ENCODE data around the gene KLHL22. TPM values are rescaled to one million over a fixed set of nuclear protein-coding genes. Genes with fewer than 3 reads are reported as not detected.
"Not testable (repeated sequence)": the region's sequence is repeated elsewhere in the genome, so short reads cannot be mapped to it uniquely, and the experiment has no call there.

The KLHL22 gene
- polyA plus RNA-seq, 12 donors: 26.0 to 37.8 (median 32.5) TPM; not detected in 1

- not testable (repeated sequence) for DNase-seq
Measured at GRCh38 chr22:20451129-20451778, 44.3 kb downstream of the KLHL22 start.

DNA sequence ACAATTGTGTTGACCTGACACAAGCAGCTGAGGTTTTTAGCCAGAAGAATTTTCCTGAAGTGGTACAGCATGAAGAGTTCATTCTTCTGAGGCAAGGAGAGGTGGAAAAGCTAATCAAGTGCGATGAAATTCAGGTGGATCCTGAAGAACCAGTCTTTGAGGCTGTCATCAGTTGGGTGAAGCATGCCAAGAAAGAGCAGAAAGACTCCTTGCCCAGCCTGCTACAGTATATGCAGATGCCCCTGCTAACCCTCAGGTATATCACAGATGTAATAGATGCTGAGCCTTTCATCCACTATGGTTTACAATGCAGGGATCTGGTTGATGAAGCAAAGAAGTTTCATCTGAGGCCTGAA lies 45.1 kb downstream of the KLHL22 start:
- DNase-seq: no peak

GRCh38 chr22:20449819-20450550 lies 45.6 kb downstream of the KLHL22 start:
- DNase-seq: no peak

DNA sequence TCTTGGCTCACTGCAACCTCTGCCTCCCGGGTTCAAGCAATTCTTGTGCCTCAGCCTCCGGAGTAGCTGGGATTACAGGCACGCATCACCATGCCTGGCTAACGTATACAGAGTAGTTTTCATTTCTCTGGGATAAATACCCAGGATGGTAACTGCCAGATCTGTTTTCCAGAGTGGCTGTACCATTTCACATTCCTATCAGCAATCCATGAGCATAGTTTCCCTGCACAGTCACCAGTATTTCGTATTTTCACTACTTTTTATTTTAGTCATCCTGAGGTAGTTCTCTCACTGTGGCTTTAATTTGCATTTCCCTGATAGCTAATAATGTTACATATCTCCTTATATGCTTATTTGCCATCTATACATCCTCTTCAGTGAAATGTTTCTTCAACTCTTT lies 47.0 kb downstream of the KLHL22 start:
- no peak for DNase-seq

DNA sequence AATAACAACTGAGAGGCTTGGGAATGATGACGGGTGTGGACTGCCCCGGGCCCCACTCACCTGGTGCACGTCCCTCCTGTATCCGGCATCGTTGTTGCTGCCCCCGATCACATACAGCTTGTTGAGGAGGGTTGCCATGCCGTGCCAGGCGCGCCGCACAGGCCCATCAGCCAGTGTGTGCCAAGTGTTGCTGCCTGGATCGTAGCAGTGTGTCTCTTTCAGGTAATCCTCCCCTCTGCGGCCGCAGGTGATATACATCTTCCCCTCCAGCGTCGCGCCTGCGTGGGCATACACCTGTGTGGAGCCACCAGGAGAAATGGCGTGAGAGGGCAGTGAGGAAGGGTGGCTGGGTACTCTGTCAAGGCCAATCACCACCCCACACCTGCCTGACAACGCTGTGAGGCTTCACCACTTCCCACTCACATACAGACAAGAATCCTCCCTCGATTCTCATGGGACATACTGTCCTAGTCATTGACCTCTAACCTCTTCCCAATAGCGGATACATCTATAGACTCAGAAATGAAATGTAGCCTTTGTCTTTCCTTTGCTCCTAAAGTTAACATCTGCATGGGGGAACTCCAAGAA lies 49.1 kb downstream of the KLHL22 start:
- DNase-seq: no peak

DNA sequence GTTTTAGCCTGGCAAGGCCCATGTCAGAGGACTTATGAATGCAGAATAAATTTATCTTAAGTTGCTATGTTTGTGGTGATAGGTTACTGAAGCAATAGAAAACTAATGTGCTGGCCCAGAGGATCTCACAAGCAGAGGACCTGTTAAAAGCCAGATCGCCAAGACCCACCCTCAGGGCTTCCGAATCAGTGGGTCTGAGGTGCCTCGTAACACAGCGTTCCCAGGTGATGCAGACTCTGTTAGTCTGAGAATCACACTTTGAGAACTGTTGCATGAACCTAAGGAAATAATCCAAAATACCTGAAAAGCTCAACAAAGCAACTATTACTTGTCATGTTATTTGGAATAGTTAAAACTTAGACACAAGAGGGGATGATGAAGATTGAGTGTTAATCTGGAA lies 51.3 kb downstream of the KLHL22 start:
- no peak for DNase-seq

DNA sequence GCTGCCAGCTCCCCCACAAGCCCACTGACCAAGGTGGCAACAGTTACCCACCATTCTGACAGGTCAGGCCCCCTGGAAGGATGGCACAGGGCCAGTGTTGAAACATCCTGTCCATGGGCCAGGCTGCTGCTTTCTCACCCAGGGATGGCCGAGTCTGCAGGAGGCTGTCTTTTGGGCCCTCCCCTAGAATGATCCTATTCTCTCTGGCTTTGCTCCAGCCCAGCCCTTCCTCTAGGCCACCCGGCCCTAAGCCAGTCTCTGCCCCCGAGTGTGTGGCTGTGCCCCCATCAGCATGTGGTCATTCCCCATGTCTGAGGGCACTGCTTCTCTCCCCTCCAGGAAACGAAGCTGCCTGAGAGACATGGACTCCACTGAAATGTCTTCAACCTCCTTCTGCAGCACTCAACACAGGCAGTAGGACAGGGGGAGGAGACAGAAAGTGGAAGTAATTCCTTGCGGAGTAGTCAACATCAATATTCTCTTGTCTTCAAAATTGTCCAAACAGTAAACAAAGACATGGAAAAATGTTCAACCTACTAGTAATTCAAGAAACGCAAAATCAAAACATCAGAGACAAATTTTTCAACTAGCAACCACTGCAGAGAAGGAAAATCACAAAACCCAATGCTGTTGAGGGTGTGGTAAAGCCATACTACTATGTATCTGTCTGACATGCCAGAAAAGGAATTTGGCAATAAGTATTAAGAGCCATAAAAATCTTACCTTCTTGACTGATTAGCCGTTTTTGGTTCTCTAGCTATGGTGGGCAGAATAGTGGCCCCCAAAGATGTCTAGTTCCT lies 52.9 kb downstream of the KLHL22 start:
- no peak for DNase-seq

DNA sequence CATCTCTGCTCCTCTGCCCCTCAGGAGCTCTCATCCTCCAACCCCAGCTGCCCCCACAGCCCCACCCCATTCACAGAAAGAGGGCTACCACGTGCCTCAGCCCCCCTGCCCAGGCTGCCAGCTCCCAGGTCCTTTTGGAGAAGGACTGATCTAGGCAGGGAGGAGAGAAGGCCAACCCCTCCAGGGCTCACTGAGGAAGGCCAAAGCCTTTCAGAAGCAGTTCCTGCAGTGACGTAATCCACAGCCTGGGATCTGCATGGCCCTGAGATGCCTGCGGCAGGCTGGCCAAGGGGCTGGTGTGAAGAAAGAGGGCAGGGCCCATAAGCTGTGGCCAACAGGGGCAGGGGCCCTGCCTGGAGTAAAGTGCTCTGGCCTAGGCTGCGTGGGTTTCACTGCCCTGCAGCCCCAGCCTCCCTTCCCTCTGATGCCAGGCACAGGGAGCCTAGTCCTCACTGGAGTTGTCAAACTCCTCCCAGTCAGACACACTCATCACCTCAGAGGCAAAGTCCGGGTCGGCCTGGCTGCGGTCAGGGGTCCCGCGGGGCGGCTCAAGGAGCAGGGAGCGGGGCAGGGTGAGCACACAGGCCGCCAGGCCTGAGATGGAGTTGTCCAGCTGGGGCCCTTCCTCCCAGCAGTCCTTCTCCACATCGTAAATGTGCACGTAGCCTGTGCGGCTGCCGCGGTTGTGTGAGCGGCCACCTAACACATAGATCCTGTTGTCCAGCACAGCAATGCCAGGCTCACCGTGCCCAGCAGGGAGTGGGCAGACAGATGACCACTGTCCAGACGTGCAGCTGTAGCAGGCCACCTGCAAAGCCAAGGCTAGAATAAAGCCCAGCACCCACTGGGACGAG lies 53.7 kb downstream of the KLHL22 start:
- DNase-seq: no peak

DNA sequence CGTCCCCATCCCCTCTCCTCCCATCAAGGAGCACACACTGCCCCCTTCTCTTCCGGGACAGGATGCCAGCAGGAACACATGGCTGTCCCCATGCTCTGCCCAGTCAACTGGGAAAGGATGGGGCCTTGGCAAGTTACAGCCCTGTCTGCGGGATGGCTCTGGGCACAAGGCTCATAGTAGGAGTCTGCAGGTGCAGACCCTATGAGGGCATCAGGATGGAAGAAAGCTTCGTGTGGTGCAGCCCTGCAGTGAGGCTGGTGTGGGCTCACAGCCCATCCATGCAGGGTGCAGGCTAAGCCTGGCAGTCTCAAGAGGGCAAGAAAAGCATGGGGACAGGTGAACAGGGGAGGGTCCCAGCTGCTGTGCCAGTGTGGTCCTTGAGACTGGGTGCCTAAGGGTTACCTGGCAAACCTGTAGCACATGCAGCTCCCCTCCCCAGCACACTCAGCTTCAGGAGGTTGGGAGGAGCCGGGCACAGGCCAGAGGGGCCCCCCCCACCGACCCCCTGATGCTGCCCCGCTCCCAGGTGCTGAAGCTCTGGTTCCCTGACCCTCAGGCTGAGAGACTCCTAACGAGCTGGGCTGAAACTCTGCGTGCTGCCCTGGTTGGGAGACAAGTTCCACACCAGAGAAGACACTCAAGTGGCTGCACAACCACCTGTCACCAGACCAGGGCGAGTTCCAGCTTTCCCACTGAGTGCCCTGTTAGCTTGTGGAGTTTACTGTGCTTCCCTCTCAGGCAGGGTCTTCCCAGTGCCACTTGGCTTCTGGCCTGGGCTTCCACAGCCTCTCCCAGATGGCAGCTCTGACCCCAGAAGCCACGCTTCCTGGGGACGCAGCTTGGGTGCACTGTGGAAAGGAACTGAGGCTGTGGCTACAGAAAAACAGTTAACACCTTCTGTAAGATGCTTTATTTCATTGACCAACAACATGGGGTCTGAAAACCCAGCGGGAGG lies 54.7 kb downstream of the KLHL22 start:
- DNase-seq: no peak

- no peak for DNase-seq
Measured at GRCh38 chr22:20439928-20440575, 55.5 kb downstream of the KLHL22 start.

- no peak for DNase-seq
Measured at GRCh38 chr22:20439556-20439927, 56.1 kb downstream of the KLHL22 start.

GRCh38 chr22:20438678-20439492 lies 56.7 kb downstream of the KLHL22 start:
- DNase-seq: no peak

GRCh38 chr22:20438427-20438677 lies 57.2 kb downstream of the KLHL22 start:
- no peak for DNase-seq

DNA sequence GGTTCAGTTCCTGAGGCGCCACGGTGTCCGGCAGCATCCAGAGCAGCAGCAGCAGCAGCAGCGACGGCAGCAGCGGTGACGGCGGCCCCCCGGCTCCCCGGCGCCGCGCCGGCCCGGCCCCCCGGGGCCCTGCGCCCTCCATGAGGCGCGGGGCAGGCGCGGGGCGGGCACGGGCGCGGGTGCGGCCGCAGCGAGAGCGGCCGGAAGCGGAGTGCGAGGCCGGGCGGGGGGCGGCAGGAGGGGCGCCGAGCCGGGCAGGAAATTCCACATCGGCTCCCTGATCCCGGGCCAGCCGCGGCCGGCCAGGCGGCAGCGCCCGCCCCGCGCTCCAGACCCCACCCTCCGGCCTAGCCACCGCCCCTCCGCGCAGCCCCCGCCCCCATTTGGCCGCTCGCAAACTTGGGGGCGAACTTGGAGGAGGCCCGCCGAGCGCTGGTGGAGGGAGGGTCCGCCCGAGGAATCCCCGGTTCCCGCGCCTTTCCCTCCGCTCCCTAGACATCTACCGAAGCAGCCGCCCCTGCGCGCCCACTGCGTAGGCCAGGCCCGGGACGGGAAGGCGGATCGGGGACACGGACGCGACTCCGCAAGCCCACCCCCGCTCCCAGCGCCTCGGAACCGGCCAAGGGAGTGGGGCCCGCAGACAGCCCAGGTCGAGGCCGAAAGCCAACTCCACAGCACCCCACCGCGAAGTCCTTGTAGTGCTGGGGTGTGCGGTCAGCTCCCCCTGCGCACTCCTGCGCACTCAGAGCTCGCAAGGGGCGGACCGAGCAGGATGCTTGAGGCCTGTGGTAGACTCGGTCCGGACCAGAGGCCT lies 57.8 kb downstream of the KLHL22 start, which contains the start of gene SCARF2:
SCARF2 (minus strand) TSS at position 213 of the 814 bp plus-strand sequence; CDS start at position 142, 71 bp downstream.
- peak; percentile 78 for DNase-seq

DNA sequence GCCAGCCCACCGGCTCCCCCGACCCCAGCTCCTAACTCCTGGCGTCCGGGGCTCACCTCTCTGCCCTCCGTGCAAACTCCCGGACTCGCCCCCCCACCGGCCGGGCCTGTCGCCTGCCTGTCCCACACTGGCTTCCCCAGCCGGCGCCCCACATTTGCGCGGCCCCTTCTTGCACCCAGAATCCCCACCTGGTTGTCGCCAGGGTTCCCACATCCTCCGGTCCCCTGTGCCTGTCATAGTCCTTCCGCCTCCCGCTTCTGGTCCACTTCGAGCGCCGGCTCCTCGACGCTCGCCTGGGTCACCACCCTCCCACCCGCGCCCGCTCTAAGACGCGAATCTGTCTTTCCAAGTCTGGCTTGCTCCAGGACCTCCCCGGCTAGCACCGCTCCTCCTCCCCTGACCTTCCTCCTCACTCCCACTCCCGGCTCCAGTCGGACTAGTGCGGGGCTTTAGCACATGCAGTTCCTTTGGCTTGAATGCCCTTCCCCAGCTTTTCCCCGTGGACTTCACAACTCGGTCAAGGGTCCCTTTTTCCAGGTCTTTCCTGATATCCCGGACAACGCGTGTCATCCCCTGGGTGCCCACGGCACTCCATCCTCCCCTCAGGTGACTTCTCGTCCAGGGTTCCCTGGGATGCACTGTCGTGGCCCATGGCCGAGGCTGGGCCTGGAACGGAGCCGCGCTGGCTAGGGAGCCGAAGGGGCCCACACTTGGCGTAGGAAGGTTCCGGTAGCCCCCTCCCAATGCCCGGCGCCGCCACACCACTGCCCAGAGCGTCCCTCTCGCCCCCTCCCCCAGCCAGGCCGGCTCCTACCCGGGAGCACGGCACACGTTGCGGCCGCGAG lies 58.6 kb downstream of the KLHL22 start:
- DNase-seq: no peak

GRCh38 chr22:20436307-20436767 lies 59.3 kb downstream of the KLHL22 start:
- DNase-seq: no peak
